Chondrocyte (in vitro differentiated cells): ENCODE results near the gene SLC13A3. TPM values are rescaled to one million over a fixed set of nuclear protein-coding genes. Genes with fewer than 3 reads are reported as not detected.

ENCODE experiments used
- DNase-seq: peaks from one replicate; pipeline ENCODE4 v3.0.0; 2021; ENCODE audit warnings: mixed read lengths, low spot score
- H3K27ac Mint-ChIP-seq: one replicate; pipeline ENCODE4 v1.8.0; 2021; ENCODE audit warnings: mild to moderate bottlenecking, moderate library complexity, mixed read lengths; ENCODE audit not compliant: unreplicated experiment
- H3K27me3 Mint-ChIP-seq: 2 replicates; pipeline ENCODE4 v1.8.0; 2021; ENCODE audit warnings: low read depth, mixed read lengths
- H3K36me3 Mint-ChIP-seq: 2 replicates; pipeline ENCODE4 v1.8.0; 2021; ENCODE audit warnings: low read depth, mixed read lengths
- H3K4me1 Mint-ChIP-seq: 2 replicates; pipeline ENCODE4 v1.8.0; 2021; ENCODE audit warnings: low read depth, mild to moderate bottlenecking, mixed read lengths
- H3K4me3 Mint-ChIP-seq: one replicate; pipeline ENCODE4 v1.8.0; 2021; ENCODE audit warnings: mild to moderate bottlenecking, moderate library complexity, mixed read lengths; ENCODE audit not compliant: unreplicated experiment
- H3K9me3 Mint-ChIP-seq: 2 replicates; pipeline ENCODE4 v1.8.0; 2021; ENCODE audit warnings: low read depth, mixed read lengths
- CTCF ChIP-seq: fragments of 200-600 bp; sonication (generic); IDR thresholded peaks from 2 replicates; pipeline ENCODE4 v1.5.0; 2021; ENCODE audit warnings: antibody characterized with exemption, mild to moderate bottlenecking, moderate library complexity
- total RNA-seq: library from RNA; stranded (reverse); gene quantifications from 3 replicates; pipeline ENCODE4 v1.2.1, GENCODE V29; 2021

The SLC13A3 gene
- total RNA-seq, 1 donor from 2014 or later, result 2.5 TPM

GRCh38 chr20:46618316-46619100 lies 32.8 kb downstream of the SLC13A3 start:
- H3K27me3 Mint-ChIP-seq, result no peaks in the 10 kb centered on the region
- no peaks in the 10 kb centered on the region for H3K9me3 Mint-ChIP-seq
- H3K4me1 Mint-ChIP-seq, result peaks cover 17% of the 10 kb centered on the region
- DNase-seq, result no peak
- H3K27ac Mint-ChIP-seq, result no peak overlapping the region
- no peaks in the 10 kb centered on the region for H3K36me3 Mint-ChIP-seq
- no peak for TF ChIP-seq CTCF
- no peak overlapping the region for H3K4me3 Mint-ChIP-seq

GRCh38 chr20:46614503-46614902 lies 36.8 kb downstream of the SLC13A3 start:
- Mint-ChIP-seq H3K9me3 (peaks cover 12% of the 10 kb centered on the region), H3K27ac (no peak overlapping the region), H3K36me3 (peaks cover 5% of the 10 kb centered on the region), H3K4me1 (no peaks in the 10 kb centered on the region), H3K27me3 (no peaks in the 10 kb centered on the region), H3K4me3 (no peak overlapping the region)
- TF ChIP-seq CTCF, result no peak
- no peak for DNase-seq

- Mint-ChIP-seq H3K36me3 (peaks cover 5% of the 10 kb centered on the region), H3K27ac (no peak overlapping the region), H3K9me3 (peaks cover 12% of the 10 kb centered on the region)
These were observed 41.1 kb downstream of the SLC13A3 start for GRCh38 chr20:46610145-46610544.

GRCh38 chr20:46609043-46609442 lies 42.2 kb downstream of the SLC13A3 start:
- no peak for TF ChIP-seq CTCF
- peaks cover 12% of the 10 kb centered on the region for H3K9me3 Mint-ChIP-seq
- H3K27me3 Mint-ChIP-seq, result no peaks in the 10 kb centered on the region

More at GRCh38 chr20:46610145-46610544, 41.1 kb downstream of the SLC13A3 start:
- Mint-ChIP-seq H3K4me3 (no peak overlapping the region), H3K4me1 (no peaks in the 10 kb centered on the region), H3K27me3 (no peaks in the 10 kb centered on the region)
- no peak for TF ChIP-seq CTCF
- no peak for DNase-seq

GRCh38 chr20:46607849-46608497 lies 43.3 kb downstream of the SLC13A3 start:
- Mint-ChIP-seq H3K4me3 (no peak overlapping the region), H3K27ac (no peak overlapping the region), H3K36me3 (peaks cover 5% of the 10 kb centered on the region), H3K4me1 (no peaks in the 10 kb centered on the region), H3K9me3 (peaks cover 12% of the 10 kb centered on the region), H3K27me3 (no peaks in the 10 kb centered on the region)
- DNase-seq, result no peak
- TF ChIP-seq CTCF, result no peak

More at GRCh38 chr20:46609043-46609442, 42.2 kb downstream of the SLC13A3 start:
- H3K36me3 Mint-ChIP-seq, result peaks cover 5% of the 10 kb centered on the region
- DNase-seq, result no peak
- no peaks in the 10 kb centered on the region for H3K4me1 Mint-ChIP-seq
- no peak overlapping the region for H3K4me3 Mint-ChIP-seq
- no peak overlapping the region for H3K27ac Mint-ChIP-seq
